K562 (cell line): Measurements from ENCODE around the gene RNF181. TPM values are rescaled to one million over a fixed set of nuclear protein-coding genes. Genes with fewer than 3 reads are reported as not detected.
A peak's percentile ranks its signal among the peaks of the same experiment; 100 is the strongest.

ENCODE experiments used
- ARID1B ChIP-seq: fragments of 450-650 bp; IDR thresholded peaks from 2 replicates; pipeline ENCODE4 v1.6.1; 2016; ENCODE audit warnings: antibody characterized with exemption, mild to moderate bottlenecking, inconsistent platforms
- ATF7 ChIP-seq: fragments of 450-650 bp; IDR thresholded peaks from 2 replicates; pipeline ENCODE4 v1.7.1; 2014; ENCODE audit warnings: mild to moderate bottlenecking, moderate library complexity
- BRD9 ChIP-seq: fragments of 450-650 bp; IDR thresholded peaks from 2 replicates; pipeline ENCODE4 v1.6.1; 2018; ENCODE audit warnings: low read depth; ENCODE audit not compliant: partially characterized antibody
- CREM ChIP-seq: IDR thresholded peaks from 2 replicates; pipeline ENCODE4 v1.6.1; 2014; ENCODE audit warnings: antibody characterized with exemption, low read depth
- GTF2E2 ChIP-seq: fragments of 200-800 bp; sonication (Bioruptor generic); IDR thresholded peaks from 2 replicates; pipeline ENCODE4 v1.6.1; 2016; ENCODE audit warnings: missing genetic modification characterization, missing compliant biosample characterization
- HBP1 ChIP-seq: fragments of 450-650 bp; formaldehyde crosslinking; IDR thresholded peaks from 2 replicates; pipeline ENCODE4 v1.4.0; 2022; ENCODE audit warnings: missing genetic modification characterization
- MTA2 ChIP-seq: fragments of 450-650 bp; IDR thresholded peaks from 2 replicates; pipeline ENCODE4 v1.6.1; 2016; ENCODE audit warnings: low read depth
- NBN ChIP-seq: fragments of 450-650 bp; IDR thresholded peaks from 2 replicates; pipeline ENCODE4 v1.6.1; 2016; ENCODE audit warnings: low read depth, mild to moderate bottlenecking
- NFRKB ChIP-seq: fragments of 450-650 bp; IDR thresholded peaks from 2 replicates; pipeline ENCODE4 v1.6.1; 2016; ENCODE audit warnings: low read depth
- NR4A1 ChIP-seq, 2 experiments: fragments of 250-450 bp in 1 of 2; fragments of 450-650 bp in 1 of 2; sonication (Bioruptor Pico) in 1 of 2; IDR thresholded peaks; 2 replicates each; pipeline versions ENCODE4 v1.4.0 to v1.6.1; 2016 to 2020; ENCODE audit warnings: mild to moderate bottlenecking in 2 of 2, missing compliant biosample characterization in 1 of 2, missing genetic modification characterization in 1 of 2, moderate library complexity in 1 of 2
- SPI1 ChIP-seq: IDR thresholded peaks from 2 replicates; pipeline ENCODE4 v1.6.1; 2011; ENCODE audit warnings: low read depth, low read length, control low read depth, borderline replicate concordance
- SUPT5H ChIP-seq: fragments of 450-650 bp; IDR thresholded peaks from 2 replicates; pipeline ENCODE4 v1.6.1; 2016
- TCF3 ChIP-seq: sonication (generic); formaldehyde crosslinking; IDR thresholded peaks from 2 replicates; pipeline ENCODE4 v1.4.0; 2020; ENCODE audit warnings: mild to moderate bottlenecking, missing genetic modification reagents
- ZNF318 ChIP-seq, 2 experiments: fragments of 450-650 bp; IDR thresholded peaks; 2 replicates each; pipeline ENCODE4 v1.6.1; 2016; ENCODE audit warnings: mild to moderate bottlenecking in 2 of 2, borderline replicate concordance in 1 of 2, low read depth in 1 of 2, moderate library complexity in 1 of 2
- ZNF518B ChIP-seq: fragments of 250-450 bp; sonication (Bioruptor Pico); IDR thresholded peaks from 2 replicates; pipeline ENCODE4 v1.5.0; 2021; ENCODE audit warnings: mild to moderate bottlenecking, moderate library complexity
- ZNF668 ChIP-seq: fragments of 250-450 bp; sonication (Bioruptor Pico); IDR thresholded peaks from 2 replicates; pipeline ENCODE4 v1.8.0; 2022; ENCODE audit warnings: mild to moderate bottlenecking, inconsistent platforms
- polyA plus RNA-seq, 8 experiments: library from polyadenylated mRNA; depleted of rRNA in 4 of 8; stranded (reverse) in 5 of 8; unstranded in 3 of 8; fragments of >200 nt; fragmentation: Nextera tagmentation in 2 of 8; fragmentation: Illumina TruSeq in 1 of 8; extraction: Ambion mirVana in 2 of 8; extraction: Trizol in 1 of 8; gene quantifications; 2 replicates each; pipeline versions ENCODE4 v1.2.1 to v1.2.3, GENCODE V29; 2011 to 2014; ENCODE audit warnings: inconsistent platforms in 1 of 8, missing spikeins in 1 of 8
- total RNA-seq, 7 experiments: library from RNA; depleted of rRNA in 6 of 7; stranded (reverse); fragments of >200 nt in 6 of 7; fragmentation: Illumina TruSeq in 2 of 7; extraction: Trizol in 2 of 7; gene quantifications; 2 replicates each; pipeline versions ENCODE4 v1.2.1 to v1.2.3, GENCODE V29; 2011 to 2021; ENCODE audit warnings: low replicate concordance in 1 of 7

Gene RNF181
- total and polyA plus RNA-seq, 9 of the 15 experiments (the other 6 are each of a cell fraction or from before 2014, with no cell fraction given) = 139 to 492 (median 253) TPM

- TF ChIP-seq ZNF518B (CRISPR knock-in tag) = no peak
- TF ChIP-seq NBN = peak; percentile 65; the same call in 1 of the 2 replicates
- TF ChIP-seq GTF2E2 (tag) = no peak
- 0 out of 2 replicates have a peak, but pooled peaks have one; percentile 22 for TF ChIP-seq SPI1
- 0 out of 2 replicates have a peak, but pooled peaks have one; percentile 14 for TF ChIP-seq HBP1 (CRISPR knock-in tag)
- TF ChIP-seq MTA2 = no peak
- TF ChIP-seq CREM = peak; percentile 34; the same call in 1 of the 2 replicates
- TF ChIP-seq NFRKB = 0 out of 2 replicates have a peak, but pooled peaks have one; percentile 68
- no peak for TF ChIP-seq NR4A1 (CRISPR knock-in tag; IDR thresholded peaks at IDR 0.05)
- peak; percentile 49; the same call in 1 of the 2 replicates for TF ChIP-seq NR4A1 (tag; IDR thresholded peaks at IDR 0.05)
- no peak for TF ChIP-seq BRD9
- 0 out of 4 replicates have a peak, but pooled peaks of 1 of the 2 experiments have one; percentile 26 for TF ChIP-seq ZNF318 (IDR thresholded peaks at IDR 0.05; ENCODE audit: borderline replicate concordance in 1 of 2, low read depth in 1 of 2)
- TF ChIP-seq TCF3 = no peak
- peak; percentile 90 for TF ChIP-seq ATF7
- TF ChIP-seq SUPT5H = no peak
- TF ChIP-seq ARID1B = peak; percentile 44
- peak; percentile 50; the same call in 1 of the 2 replicates for TF ChIP-seq ZNF668
Measured at GRCh38 chr2:85564144-85564563, 31.4 kb upstream of the RNF181 start (continued).
